ENCODE results near the gene SLC11A2.

DNA sequence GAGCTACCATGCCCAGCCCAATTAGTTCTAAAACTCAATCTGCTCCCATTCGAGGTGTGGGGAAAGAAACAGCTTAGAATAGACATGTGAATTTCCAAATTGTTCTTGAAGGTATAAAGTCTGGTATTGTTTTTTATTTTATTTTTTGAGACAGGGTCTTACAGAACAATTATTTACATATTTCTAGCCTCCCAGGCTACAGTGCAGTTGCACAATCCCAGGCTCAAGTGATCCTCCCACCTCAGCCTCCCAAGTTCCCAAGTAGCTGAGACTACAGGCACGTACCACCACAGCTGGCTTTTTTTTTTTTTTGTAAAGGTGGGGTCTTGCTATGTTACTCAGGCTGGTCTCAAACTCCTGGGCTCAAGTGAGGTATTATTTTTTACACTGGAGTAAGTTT lies 6.3 kb downstream of the SLC11A2 start:
- TF ChIP-seq POLR2A (IDR thresholded peaks at IDR 0.05; ENCODE audit: low read depth) (no peak), POLR2AphosphoS5 (IDR thresholded peaks at IDR 0.05) (no peak)
